Limb (tissue), 2 donors: Measurements from ENCODE around the gene GLYATL1.

Experiments
- DNase-seq, 2 donors: peaks; one replicate each; pipeline ENCODE4 v3.0.0-alpha.2; 2016; ENCODE audit errors: extremely low spot score in 2 of 2

Gene GLYATL1

GRCh38 chr11:58926251-58926650, 13.0 kb upstream of the GLYATL1 start:
- DNase-seq, result no peak

GRCh38 chr11:58926695-58927094, 12.6 kb upstream of the GLYATL1 start:
- no peak for DNase-seq

DNA sequence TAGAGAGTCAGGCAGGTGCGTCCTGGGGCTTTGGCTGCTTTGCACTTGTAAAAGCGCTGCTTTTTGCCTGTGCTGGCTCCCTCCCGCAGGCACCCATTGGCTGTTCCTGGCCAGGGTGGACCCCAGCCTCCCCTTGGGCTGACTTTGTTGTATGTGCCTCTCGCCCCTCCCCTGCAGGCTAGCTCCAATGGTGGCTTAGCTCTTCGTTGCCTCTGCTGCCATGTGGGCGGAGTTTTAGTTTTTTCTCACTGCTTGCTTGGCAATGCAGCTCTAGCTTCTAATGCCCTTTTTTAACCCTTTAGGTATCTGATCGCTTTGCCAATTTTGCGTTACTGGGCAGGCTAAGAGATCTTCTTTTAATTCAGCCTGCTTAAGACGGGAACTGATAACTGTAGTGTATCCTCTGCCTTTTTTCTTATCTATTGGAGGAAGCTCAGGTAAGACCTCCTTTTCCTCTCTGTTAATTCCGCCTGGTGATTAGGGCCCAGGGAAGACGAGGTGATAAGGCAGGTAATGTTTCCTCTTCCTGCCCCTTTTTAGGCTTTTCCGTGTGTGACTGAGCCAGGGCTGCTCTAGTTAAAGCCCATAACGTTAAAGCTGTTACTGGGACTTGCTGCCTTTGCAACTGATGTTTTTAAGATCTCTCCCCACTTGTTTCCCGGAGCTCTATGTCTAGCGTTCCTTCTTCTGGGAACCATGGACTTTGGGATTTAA, 11.7 kb upstream of the GLYATL1 start:
- DNase-seq, result peak; percentile 52 to 68

DNA sequence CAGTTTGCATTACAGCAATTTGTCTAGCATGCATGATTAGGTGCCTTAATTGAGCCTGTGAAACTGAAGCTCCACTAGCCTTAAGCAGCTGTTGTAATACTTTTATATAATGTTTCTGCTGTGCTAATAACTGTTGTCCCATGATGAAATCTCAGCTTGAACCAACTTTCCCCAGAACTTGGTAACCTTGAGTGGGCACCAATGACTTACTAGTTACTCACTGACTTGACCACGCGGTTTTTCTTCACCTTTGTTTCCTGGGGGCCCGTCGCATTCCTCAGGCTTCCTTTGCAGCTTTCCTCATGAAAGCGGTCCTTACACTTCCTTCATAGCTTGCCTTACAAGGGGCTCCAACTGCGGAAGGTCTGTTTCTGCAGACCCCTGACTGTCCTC, 11.2 kb upstream of the GLYATL1 start:
- DNase-seq, result no peak

- DNase-seq, result no peak
Measured at GRCh38 chr11:58928691-58929090, 10.6 kb upstream of the GLYATL1 start.

- DNase-seq, result no peak
Measured at GRCh38 chr11:58930926-58931325, 8.4 kb upstream of the GLYATL1 start.

DNA sequence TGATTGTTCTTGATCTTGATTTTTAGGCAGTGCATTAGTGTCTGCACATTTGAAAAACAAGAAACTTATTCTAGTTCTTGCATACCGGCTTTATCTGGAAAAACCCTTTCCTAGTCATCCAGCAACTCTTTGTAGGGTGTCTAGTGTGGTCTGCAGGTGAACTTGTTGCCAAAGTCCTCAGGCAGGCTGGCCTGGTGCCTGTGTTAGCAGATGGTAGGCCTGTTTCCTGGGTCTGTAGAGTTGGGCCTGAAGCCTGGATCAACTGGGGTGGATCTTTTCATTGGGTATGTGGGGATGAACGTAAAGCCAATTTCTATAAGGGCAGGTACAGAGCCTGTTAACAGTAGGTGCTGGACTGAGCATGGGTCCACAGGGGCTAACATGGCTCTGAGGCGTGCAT, 5.6 kb upstream of the GLYATL1 start:
- DNase-seq, result no peak

GRCh38 chr11:58934945-58935513, 4.3 kb upstream of the GLYATL1 start:
- no peak for DNase-seq

DNA sequence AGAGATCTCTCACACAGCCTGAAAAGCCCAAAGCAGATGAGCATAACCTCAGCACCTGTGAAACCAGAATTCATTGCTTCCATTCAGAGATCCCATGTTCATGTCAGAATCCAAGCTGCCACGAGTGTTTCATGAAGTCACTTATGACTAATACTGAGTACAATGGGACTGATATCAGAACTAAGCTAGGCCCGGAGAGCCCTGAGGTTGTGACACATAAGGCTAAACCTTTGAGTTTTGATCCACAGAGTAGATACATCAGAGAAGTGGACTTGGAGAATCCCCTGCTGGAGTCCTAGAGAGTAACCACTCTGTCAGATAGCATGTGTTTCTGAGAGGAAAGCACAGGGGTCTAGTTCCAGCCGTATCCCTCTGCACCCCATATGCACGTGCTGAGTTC, 890 bp upstream of the GLYATL1 start:
- DNase-seq, result no peak

GRCh38 chr11:58940028-58940427, 740 bp downstream of the GLYATL1 start:
- DNase-seq, result no peak

DNA sequence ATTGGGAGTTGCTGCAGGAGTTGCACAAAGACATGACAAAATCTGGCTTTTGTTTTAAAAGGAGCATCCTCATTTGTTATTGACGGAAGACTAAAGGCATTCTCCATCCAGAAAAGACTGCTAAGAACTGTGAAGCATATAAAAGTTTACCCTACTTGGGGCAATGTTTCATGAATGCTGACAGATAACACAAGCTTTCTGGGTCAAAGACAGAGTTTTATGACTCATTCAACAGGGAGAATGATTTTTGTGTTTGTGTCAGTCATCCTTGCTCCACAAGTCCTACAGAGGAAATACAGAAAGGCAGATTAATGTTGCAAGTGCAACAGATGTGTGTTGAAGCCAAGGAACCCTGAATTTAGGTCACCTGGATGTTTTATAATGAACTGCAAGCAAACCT, 2.5 kb downstream of the GLYATL1 start:
- DNase-seq, result no peak

DNA sequence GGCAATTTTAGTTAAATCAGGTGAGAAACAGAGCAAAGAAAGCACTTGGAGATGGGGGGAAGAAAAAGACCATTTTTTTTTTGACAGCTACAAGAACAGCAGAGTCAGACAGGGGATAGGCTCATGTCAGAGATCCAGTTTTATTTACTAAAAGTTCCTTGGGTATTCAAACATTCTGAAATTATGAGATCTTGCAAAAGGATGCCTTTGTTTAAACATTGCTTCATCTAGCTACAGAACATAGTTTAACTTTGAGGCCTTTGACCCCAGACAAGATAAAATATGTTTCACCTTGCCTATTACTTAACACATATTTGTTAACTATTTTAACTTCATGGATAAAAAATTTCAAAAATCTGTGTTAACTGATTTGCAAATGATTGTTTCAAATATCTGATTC, 6.4 kb downstream of the GLYATL1 start:
- no peak for DNase-seq

GRCh38 chr11:58949184-58949583, 9.9 kb downstream of the GLYATL1 start:
- DNase-seq, result no peak

DNA sequence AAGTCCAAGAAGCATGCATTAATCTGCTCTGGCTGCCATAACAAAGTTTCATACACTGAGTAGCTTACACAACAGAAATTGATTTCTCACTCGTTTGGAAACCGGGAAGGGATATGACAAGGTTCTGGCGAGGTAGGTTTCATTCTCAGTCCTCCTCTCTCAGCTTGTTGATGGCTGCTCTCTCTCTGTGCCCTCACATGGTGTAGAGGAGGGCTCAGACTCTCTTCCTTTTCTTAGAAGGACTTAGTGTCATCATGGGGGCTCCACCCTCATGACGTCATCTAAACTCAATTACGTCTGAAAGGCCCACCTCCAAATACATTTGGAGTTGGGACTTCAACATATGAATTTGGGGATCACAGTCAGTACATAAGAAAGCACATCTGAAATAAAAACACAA, 18.6 kb downstream of the GLYATL1 start:
- DNase-seq, result no peak

DNA sequence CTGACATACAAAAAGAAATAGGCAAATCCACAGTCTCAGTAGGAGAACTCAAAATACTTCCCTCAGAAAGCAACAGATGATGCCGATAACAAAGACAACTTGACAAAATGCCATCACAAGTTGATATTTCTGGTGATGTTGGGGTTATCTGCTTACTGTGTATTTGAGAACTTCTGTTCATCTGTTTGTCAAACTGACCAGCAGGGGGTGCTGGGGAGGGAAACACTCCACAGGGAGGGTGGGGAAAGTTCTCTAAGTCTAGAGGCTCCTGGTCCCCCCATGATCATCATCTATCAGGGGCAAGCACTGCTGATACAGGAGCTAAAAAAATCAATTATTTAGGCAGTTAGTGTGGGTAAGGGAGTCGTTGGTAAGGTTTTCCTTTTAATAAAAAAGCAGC, 19.2 kb downstream of the GLYATL1 start:
- no peak for DNase-seq

GRCh38 chr11:58963551-58964104, 24.3 kb downstream of the GLYATL1 start:
- DNase-seq, result no peak

- no peak for DNase-seq
Measured at GRCh38 chr11:58965246-58965985, 26.1 kb downstream of the GLYATL1 start.

DNA sequence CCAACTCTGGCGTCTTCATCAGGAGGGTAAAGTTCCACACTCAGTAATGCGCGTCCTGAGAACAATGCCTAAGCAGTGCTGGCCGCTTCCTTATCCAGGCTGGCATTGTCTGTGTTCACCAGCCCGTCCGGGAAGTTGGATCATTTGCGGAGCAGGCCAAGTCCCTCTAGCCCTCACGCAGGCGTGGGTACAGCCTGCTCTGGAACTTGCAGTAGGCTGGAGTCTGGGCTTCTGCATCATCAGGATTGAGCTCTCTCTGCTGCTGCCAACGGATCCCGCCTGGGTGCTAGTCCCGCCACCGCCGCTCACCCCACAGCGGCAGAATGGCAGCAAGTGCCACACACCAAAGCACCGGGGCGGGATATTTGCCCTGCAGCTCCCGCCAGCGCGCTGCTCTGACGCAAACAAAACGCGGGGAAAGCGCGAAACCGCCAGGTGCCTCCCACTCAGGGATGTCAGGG, 29.0 kb downstream of the GLYATL1 start:
- DNase-seq, result no peak

DNA sequence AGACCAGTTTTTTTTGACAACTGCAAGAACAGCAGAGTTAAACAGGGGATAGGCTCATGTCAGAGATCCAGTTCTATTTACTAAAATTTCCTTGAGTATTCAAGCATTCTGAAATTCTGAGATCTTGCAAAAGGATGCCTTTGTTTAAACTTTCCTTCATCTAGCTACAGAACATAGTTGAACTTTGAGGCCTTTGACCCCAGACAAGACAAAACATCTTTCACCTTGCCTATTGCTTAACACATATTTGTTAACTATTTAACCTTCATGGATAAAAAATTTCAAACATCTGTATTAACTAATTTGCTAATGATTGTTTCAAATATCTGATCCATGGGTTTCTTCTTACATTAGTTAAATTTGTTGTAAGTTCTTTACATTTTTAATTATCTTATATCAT, 38.2 kb downstream of the GLYATL1 start:
- DNase-seq, result no peak

DNA sequence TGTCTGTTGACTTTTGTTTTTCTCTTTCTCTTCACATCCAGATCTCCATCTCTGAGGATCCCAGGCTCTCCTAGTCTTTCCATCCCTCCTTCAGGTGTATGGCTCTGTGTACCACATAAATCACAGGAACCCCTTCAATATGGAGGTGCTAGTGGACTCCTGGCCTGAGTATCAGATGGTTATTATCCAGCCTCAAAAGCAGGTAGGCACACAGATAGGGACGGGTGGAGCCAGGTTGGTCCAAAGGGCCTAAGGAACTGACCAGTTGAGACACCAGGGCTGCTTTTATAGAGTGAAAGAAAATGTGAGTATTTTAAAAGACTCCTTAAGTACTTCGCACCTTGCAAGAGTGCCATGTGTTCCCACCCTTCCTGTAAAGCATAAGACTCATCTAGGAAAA, 39.9 kb downstream of the GLYATL1 start:
- no peak for DNase-seq

DNA sequence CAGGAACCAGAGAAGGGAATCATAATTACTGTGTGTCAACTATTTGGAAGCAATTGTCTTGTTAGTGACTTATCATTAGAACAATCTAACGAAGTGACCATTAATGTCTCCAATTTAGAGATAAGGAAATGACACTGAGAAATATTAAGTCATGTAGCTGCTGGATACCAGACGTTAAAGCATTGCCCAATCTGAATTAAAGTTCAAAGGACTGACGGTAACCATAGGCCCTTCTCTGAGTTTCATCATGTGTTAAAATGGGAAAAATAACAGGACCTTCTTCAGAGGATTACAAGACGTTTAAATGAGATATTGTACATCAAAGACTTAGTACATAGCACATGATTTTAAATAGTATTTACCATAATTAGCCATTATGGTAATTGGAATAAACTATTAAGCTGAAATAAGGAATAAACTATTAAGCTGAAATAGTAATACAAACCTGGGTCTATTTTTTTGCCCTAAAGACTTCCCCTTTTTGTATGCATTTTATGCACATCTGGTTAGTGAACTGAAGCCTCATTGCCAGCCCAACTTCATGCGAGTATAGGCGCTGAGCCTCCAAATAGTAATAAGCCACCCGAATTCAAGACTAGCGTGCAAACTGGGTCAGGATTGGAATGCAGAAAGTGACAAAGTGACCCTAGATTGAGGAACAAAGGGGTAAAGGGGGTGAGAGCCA, 41.0 kb downstream of the GLYATL1 start:
- DNase-seq, result no peak

DNA sequence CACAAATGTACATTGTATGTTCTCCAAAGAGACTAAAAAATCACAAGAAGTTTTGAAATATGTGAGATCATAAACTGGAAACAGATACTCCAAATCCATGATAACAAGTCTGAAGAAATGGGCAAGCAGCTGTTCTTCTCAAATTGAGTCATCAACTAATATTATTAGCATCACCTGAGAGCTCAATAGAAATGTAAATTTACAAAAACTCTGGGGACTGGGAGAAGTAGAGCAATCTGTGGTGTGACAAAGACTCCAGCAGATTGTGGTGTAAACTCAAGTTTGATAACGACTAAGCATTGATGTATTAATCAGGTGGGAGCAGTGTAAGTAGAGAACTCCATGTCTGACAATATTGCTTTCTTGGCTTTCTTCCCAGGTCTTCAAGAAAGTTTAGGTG, 53.2 kb downstream of the GLYATL1 start:
- no peak for DNase-seq
